ENCODE data around the gene SEPTIN12. TPM values are rescaled to one million over a fixed set of nuclear protein-coding genes. Genes with fewer than 3 reads are reported as not detected.
A peak's percentile ranks its signal among the peaks of the same experiment; 100 is the strongest.

The SEPTIN12 gene
- total RNA-seq, 1 donor from 2014 or later = not detected

DNA sequence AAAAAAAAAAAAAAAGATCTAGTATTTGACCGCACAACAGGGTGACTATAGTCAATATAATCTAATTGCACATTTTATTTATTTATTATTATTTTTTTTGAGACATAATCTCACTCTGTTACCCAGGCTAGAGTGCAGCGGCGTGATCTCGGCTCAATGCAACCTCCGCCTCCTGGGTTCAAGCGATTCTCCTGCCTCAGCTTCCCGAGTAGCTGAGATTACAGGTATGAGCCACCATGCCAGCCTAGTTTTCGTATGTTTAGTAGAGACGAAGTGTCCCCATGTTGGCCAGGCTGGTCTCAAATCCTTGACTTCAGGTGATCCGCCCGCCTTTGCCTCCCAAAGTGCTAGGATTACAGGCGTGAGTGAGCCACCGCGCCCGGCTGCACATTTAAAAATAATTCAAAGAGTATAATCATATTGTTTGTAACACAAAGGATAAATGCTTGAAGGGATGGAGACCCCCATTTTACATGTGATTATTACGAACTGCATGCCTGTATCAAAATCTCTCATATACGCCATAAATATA, 54.9 kb downstream of the SEPTIN12 start:
- DNase-seq (ENCODE audit: low read depth) (no peak), FAIRE-seq (no peak)
- H3K27me3 ChIP-seq (ENCODE audit: control insufficient read depth, insufficient read depth, low read length) = no peaks in the 10 kb centered on the region
- peaks cover 5% of the 10 kb centered on the region for H3K36me3 ChIP-seq (ENCODE audit: control insufficient read depth, insufficient read depth, low read length)
- TF ChIP-seq, protein P1, sequence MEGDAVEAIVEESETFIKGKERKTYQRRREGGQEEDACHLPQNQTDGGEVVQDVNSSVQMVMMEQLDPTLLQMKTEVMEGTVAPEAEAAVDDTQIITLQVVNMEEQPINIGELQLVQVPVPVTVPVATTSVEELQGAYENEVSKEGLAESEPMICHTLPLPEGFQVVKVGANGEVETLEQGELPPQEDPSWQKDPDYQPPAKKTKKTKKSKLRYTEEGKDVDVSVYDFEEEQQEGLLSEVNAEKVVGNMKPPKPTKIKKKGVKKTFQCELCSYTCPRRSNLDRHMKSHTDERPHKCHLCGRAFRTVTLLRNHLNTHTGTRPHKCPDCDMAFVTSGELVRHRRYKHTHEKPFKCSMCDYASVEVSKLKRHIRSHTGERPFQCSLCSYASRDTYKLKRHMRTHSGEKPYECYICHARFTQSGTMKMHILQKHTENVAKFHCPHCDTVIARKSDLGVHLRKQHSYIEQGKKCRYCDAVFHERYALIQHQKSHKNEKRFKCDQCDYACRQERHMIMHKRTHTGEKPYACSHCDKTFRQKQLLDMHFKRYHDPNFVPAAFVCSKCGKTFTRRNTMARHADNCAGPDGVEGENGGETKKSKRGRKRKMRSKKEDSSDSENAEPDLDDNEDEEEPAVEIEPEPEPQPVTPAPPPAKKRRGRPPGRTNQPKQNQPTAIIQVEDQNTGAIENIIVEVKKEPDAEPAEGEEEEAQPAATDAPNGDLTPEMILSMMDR (IDR thresholded peaks at IDR 0.05; ENCODE audit: insufficient read depth, low read length, severe bottlenecking) = no peak
- H3K4me3 ChIP-seq (ENCODE audit: low read depth, low read length) = peak overlapping the region; percentile 98

DNA sequence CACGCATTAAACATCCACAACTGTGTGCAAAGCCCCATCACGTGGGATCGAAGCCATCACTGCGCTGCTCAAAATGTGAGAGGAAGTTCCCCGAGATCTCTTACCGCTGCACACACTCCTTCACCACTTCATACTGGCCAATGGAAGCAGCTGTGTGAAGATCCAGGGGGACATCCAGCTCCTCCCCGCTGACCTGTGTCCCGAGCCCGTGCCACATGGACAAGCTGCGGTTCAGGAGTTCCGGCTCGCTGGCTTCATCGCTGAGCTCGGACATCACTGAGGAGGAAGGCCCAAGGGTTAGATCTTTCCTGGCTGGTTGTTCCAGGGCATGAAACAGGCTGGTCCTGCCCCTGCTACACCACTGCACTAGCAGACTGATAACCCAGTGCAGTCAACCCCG, 58.3 kb downstream of the SEPTIN12 start:
- Histone ChIP-seq H3K36me3 (ENCODE audit: control insufficient read depth, insufficient read depth, low read length) (peaks cover 13% of the 10 kb centered on the region), H3K27me3 (ENCODE audit: control insufficient read depth, insufficient read depth, low read length) (no peaks in the 10 kb centered on the region), H3K4me3 (ENCODE audit: low read depth, low read length) (no peak overlapping the region)
- no peak for DNase-seq (ENCODE audit: low read depth)
- no peak for FAIRE-seq
- TF ChIP-seq, protein P1 (IDR thresholded peaks at IDR 0.05; ENCODE audit: insufficient read depth, low read length, severe bottlenecking) = no peak

DNA sequence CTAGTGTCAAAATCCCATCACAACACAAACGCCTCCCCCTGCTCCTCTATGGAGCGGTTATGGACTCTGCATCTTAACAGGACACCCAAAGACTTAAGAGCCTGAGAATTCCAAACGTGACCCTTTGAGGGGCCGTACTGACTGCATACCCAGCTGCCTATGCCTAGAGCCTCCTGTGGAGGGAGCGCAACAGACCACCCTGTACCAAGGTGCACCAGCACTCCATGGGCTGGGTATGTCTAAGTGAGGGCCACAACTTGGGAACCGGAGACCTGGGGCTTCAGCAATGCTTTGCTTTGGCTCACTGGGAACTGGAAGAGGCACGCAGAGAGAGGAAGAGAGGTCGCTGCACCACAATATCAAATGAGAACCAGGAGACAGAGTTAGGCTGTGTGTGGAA, 59.5 kb downstream of the SEPTIN12 start:
- Histone ChIP-seq H3K4me3 (ENCODE audit: low read depth, low read length) (no peak overlapping the region), H3K27me3 (ENCODE audit: control insufficient read depth, insufficient read depth, low read length) (no peaks in the 10 kb centered on the region), H3K36me3 (ENCODE audit: control insufficient read depth, insufficient read depth, low read length) (peaks cover 15% of the 10 kb centered on the region)
- no peak for FAIRE-seq
- DNase-seq (ENCODE audit: low read depth) = no peak
- TF ChIP-seq, protein P1 (IDR thresholded peaks at IDR 0.05; ENCODE audit: insufficient read depth, low read length, severe bottlenecking) = no peak

Other genes with a start within 250 kb of the SEPTIN12 start
- 7.4 and 9.5 TPM in 2 replicates for gene CDIP1, start 249.6 kb downstream of the SEPTIN12 start, total RNA-seq
- gene C16orf96, start 232.0 kb downstream of the SEPTIN12 start, total RNA-seq = not detected in 2 replicates
- 3.7 and 4.7 TPM in 2 replicates for gene UBALD1, start 173.5 kb downstream of the SEPTIN12 start, total RNA-seq
- gene MGRN1, start 163.5 kb downstream of the SEPTIN12 start, total RNA-seq = 6.1 and 10.1 TPM in 2 replicates
- 21.1 and 34.8 TPM in 2 replicates for gene NUDT16L1, start 94.8 kb downstream of the SEPTIN12 start, total RNA-seq
- gene ANKS3, start 54.1 kb downstream of the SEPTIN12 start, total RNA-seq = 13.3 and 16.8 TPM in 2 replicates
- gene DNAAF8, start 53.8 kb downstream of the SEPTIN12 start, total RNA-seq = under 0.01 and 0.26 TPM in 2 replicates
- 5.8 TPM in 2 replicates for gene ZNF500, start 21.2 kb downstream of the SEPTIN12 start, total RNA-seq
- gene SMIM22, start 7.0 kb upstream of the SEPTIN12 start, total RNA-seq = 0.79 and 9.0 TPM in 2 replicates
- 16.1 and 19.8 TPM in 2 replicates for gene ROGDI, start 14.3 kb upstream of the SEPTIN12 start, total RNA-seq
- 31.1 and 35.5 TPM in 2 replicates for gene GLYR1, start 58.9 kb upstream of the SEPTIN12 start, total RNA-seq
- 17.6 and 21.8 TPM in 2 replicates for gene UBN1, start 59.1 kb upstream of the SEPTIN12 start, total RNA-seq
- 184 and 378 TPM in 2 replicates for gene PPL, start 148.8 kb upstream of the SEPTIN12 start, total RNA-seq
- under 0.01 and 0.13 TPM in 2 replicates for gene SEC14L5, start 170.0 kb upstream of the SEPTIN12 start, total RNA-seq
- 9.2 and 9.7 TPM in 2 replicates for gene NAGPA, start 245.6 kb upstream of the SEPTIN12 start, total RNA-seq

Data from bronchial epithelial cell (primary cell).